ENCODE measurements around the gene SMIM3.
"Not testable (repeated sequence)": the region's sequence is repeated elsewhere in the genome, so short reads cannot be mapped to it uniquely, and the experiment has no call there.

Gene SMIM3

DNA sequence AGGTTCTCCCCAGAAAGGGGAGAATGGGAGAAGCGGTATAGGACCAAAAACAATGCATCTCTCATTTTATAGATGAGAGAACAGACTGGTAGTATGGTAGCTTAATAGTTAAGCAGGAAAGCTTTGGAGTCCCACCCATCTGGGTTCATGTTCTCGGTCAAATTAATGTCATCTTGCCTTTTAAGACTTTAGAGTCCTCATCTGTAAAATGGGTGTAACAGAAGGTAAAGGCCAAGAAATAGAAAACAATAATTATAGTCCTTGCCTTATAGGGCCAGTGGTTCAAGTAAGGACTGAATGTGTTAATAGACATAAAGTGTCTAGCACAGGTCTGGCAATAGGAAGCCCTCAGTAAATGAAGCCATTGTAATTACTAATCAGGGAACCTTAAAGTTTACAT, 16.4 kb downstream of the SMIM3 start:
- no peak for DNase-seq (ENCODE audit: low read depth)

GRCh38 chr5:150797384-150797783, 18.8 kb downstream of the SMIM3 start:
- no peak for DNase-seq (ENCODE audit: low read depth)

GRCh38 chr5:150801117-150801927, 22.8 kb downstream of the SMIM3 start:
- no peak for DNase-seq (ENCODE audit: low read depth)

GRCh38 chr5:150804388-150804787, 25.8 kb downstream of the SMIM3 start:
- DNase-seq (ENCODE audit: low read depth): no peak

GRCh38 chr5:150809363-150809762, 30.8 kb downstream of the SMIM3 start:
- DNase-seq (ENCODE audit: low read depth): no peak

DNA sequence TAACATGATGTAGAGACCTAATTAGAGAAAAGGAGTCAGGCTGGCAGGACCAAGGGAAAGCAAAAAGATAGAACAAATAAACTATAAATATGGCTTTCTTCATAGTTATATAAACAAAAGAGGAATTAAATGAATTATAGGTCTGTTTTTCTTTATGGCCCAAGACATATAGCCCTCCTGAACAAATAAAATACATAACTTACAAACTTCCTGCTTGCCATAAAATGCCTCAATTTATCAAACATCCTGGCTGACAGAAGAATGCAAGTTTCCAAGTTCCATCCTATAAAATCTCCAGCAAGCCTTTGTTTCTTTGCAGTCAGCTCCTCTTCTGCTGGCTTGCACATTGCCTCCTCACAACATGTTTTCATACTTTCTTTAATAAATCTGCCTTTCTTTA, 36.5 kb downstream of the SMIM3 start:
- no peak for DNase-seq (ENCODE audit: low read depth)

GRCh38 chr5:150816946-150817345, 38.4 kb downstream of the SMIM3 start:
- no peak for DNase-seq (ENCODE audit: low read depth)

DNA sequence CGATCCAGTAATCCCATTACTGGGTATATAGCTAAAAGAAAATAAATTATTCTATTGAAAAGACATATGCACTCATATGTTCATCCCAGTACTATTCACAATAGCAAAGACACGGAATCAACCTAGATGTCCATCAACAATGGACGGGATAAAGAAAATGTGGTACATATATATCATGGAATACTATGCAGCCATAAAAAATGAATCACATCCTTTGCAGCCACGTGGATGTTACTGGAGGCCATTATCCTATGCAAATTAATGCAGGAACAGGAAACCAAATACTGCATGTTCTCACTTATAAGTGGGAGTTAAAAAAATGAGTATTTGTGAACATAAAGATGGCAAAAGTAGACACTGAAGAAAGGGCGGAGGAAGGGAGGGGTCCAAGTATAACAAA, 51.2 kb downstream of the SMIM3 start:
- no peak for DNase-seq (ENCODE audit: low read depth)

- DNase-seq (ENCODE audit: low read depth): not testable (repeated sequence)
Observed at GRCh38 chr5:150831821-150832220, 53.3 kb downstream of the SMIM3 start.

- no peak for DNase-seq (ENCODE audit: low read depth)
Observed at GRCh38 chr5:150836064-150836463, 57.5 kb downstream of the SMIM3 start.

DNA sequence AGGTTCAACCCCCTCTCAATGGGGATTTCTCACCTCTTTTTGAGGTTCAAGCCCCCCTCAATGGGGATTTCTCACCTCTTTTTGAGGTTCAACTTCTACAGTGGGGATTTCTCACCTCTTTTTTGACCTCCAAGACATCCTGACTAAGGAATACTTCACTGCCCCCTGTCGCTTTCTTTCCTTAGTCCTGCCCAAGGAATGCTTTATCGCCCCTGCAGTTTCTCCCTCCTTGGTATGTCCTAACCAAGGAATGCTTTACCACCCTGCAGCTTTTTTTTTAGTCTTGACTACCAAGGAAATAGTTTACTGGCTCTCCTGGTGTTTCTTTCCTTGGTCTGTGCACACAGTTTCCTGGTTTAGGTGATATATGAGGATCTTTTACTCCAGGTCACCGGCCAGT, 58.1 kb downstream of the SMIM3 start:
- DNase-seq (ENCODE audit: low read depth): no peak

DNA sequence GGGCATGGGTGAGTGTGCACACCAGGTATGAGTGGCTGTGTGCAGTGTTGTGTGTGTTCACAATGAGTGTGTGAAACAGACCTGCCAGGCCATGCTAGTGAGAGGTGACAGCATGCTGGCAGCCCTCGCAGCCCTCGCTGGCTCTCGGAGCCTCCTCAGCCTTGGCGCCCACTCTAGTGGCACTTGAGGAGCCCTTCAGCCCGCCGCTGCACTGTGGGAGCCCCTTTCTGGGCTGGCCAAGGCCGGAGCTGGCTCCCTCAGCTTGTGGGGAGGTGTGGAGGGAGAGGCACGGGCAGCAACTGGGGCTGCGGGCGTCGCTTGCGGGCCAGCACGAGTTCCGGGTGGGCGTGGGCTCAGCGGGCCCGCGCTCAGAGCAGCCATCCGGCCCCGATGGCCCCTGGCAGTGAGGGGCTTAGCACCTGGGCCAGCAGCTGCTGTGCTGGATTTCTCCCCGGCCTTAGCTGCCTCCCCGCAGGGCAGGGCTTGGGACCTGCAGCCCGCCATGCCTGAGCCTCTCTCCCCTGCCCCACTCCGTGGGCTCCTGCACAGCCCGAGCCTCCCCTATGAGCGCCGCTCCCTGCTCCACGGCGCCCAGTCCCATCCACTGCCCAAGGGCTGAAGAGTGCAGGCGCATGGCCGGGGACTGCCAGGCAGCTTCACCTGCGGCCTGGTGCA, 66.8 kb downstream of the SMIM3 start:
- DNase-seq (ENCODE audit: low read depth): not testable (repeated sequence)

- DNase-seq (ENCODE audit: low read depth): not testable (repeated sequence)
Observed at GRCh38 chr5:150846308-150846653, 67.7 kb downstream of the SMIM3 start, which contains the start of gene IRGM. Gene IRGM (plus strand): TSS chr5:150846521. CDS start chr5:150848124, 1,603 bp downstream.
